ENCODE data around the gene SMAD6. TPM values are rescaled to one million over a fixed set of nuclear protein-coding genes. Genes with fewer than 3 reads are reported as not detected.

Gene SMAD6
- total RNA-seq, 2 donors from 2014 or later, result 9.4 to 22.0 TPM

DNA sequence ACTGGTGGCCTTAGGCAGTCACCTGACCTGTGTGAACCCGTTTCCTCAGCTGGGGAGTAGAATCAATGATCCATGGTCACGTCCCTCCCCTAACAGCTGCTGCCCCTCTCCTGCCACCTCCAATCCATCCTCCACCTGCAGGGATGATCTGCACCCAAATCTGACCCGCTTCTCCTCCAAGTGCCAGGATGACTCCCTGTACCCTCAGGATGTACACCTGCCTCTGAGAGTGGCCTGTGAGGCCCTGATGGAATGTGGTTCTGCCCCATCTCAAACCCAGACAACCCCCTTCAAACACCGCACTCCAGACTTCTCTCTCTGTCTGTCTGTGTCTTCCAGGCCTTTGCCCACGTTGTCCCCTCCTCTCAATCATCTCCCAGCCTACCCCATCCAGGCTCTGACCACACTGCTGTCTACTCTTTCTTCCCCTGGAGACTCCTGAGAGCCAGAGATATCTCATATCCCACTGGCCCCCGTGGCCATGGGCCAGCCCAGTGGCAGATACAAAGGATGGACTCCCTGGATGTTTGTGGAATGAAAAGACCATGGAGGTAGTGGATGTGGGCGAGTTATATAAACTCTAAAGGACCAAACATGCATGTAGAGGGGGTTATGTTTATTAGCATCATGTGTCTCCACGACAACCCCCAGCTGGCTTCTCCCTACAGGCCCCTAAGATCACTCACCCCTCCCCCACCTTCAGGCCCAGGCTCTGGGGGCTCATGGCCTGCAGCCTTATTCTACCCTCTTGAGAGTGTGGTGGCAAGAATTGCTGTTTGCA lies 84.9 kb downstream of the SMAD6 start:
- intact Hi-C loops (cut with DNase I), result no loop called here
- DNase-seq, result no peak
- Histone ChIP-seq H3K9ac (ENCODE audit: low read depth in 2 of 2, low read length in 2 of 2) (no peak overlapping the region), H3K27me3 (no peaks in the 10 kb centered on the region), H3K36me3 (no peaks in the 10 kb centered on the region), H3K27ac (no peak overlapping the region), H3K4me3 (no peak overlapping the region), H3K4me1 (no peaks in the 10 kb centered on the region), H3K9me3 (no peaks in the 10 kb centered on the region)
- TF ChIP-seq, protein P1, sequence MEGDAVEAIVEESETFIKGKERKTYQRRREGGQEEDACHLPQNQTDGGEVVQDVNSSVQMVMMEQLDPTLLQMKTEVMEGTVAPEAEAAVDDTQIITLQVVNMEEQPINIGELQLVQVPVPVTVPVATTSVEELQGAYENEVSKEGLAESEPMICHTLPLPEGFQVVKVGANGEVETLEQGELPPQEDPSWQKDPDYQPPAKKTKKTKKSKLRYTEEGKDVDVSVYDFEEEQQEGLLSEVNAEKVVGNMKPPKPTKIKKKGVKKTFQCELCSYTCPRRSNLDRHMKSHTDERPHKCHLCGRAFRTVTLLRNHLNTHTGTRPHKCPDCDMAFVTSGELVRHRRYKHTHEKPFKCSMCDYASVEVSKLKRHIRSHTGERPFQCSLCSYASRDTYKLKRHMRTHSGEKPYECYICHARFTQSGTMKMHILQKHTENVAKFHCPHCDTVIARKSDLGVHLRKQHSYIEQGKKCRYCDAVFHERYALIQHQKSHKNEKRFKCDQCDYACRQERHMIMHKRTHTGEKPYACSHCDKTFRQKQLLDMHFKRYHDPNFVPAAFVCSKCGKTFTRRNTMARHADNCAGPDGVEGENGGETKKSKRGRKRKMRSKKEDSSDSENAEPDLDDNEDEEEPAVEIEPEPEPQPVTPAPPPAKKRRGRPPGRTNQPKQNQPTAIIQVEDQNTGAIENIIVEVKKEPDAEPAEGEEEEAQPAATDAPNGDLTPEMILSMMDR (IDR thresholded peaks at IDR 0.05), result no peak

DNA sequence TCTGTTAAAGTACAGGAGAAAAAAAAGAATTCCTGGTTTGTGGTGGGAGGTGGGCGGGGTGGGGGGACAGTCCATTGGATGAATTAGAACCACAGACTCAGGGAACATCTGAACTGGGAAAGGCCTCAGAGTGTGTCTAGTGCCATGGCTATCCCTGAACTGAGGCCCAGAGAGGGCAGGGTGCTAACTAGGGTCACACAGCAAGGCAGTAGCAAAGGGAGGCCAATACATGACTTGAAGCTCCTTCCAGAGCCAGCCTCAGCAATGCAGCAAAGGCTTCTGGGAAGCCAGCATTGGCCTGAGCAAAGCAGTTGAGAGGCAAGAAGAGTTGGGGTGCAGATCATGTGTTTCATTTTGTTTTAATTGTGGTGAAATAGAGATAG lies 85.4 kb downstream of the SMAD6 start:
- Histone ChIP-seq H3K4me3 (no peak overlapping the region), H3K36me3 (no peaks in the 10 kb centered on the region), H3K27ac (no peak overlapping the region), H3K27me3 (no peaks in the 10 kb centered on the region), H3K4me1 (no peaks in the 10 kb centered on the region), H3K9ac (ENCODE audit: low read depth in 2 of 2, low read length in 2 of 2) (no peak overlapping the region), H3K9me3 (no peaks in the 10 kb centered on the region)
- no peak for DNase-seq
- TF ChIP-seq, protein P1 (IDR thresholded peaks at IDR 0.05), result no peak
- intact Hi-C loops (cut with DNase I), result no loop called here

DNA sequence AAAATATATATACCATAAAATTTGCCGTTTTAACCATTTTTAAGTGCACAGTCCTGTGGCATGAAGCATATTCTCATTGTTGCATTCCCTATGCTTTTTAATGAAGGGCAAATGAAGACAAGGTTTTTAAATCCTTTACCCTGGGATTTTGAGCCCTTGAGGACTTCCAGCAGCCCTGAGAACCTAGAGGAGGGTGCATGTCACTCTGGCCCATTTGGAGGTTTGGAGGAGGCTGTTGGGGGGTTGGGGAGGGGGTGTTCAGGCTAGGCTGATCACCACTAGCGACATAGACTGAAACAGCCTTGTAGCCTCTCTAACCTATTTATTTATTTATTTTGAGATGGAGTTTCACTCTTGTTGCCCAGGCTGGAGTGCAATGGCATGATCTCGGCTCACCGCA lies 86.0 kb downstream of the SMAD6 start:
- H3K9me3 ChIP-seq, result no peaks in the 10 kb centered on the region
- H3K36me3 ChIP-seq, result no peaks in the 10 kb centered on the region
- H3K4me1 ChIP-seq, result no peaks in the 10 kb centered on the region
- TF ChIP-seq, protein P1 (IDR thresholded peaks at IDR 0.05), result no peak
- no peak for DNase-seq
- no peak overlapping the region for H3K27ac ChIP-seq
- no peaks in the 10 kb centered on the region for H3K27me3 ChIP-seq
- no peak overlapping the region for H3K9ac ChIP-seq (ENCODE audit: low read depth in 2 of 2, low read length in 2 of 2)
- intact Hi-C loops (cut with DNase I), result no loop called here
- H3K4me3 ChIP-seq, result no peak overlapping the region

DNA sequence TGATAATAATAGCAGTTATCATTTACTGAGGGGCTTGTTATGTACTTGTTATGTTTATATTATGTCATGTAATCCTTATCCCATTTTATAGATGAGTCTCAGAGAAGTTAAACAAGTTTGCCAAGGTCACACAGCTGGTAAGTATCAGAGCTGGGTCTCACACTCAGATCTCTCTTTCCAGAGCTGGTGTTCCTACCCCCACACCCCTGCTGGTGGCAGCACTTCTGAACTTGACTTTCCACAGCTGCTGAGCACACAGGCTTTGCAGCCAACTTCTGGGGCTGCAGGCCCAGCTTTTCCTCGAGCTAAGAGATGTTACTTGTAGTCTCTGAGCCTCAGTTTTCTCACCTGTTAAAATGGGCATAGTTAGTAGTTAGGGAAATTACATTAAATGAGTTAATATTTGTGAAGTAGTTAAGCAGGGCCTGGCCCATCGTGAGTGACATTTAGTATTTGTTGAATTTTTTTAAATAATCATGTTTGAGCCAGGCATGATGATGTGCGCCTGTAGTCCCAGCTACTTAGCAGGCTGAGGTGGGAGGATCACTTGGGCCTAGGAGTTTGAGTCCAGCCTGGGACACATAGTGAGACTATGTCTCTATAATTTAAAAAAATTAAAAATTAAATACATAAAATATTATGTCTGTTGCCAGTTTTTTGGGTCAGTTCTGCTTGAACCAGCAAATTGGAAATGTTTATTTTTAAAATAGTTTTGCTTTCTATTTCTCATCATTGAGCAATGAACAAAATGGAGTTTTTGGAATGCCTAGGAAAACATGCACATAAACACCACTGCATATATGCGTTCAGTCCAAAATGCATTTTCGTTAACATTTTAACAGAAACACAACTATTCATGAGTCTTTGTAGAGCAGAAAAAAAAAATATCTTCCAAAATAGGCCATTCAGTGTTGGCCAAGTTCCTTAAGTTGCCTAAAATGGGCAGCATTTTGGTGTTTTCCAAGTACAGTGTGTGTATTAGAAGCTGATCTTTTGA lies 87.3 kb downstream of the SMAD6 start:
- H3K36me3 ChIP-seq, result no peaks in the 10 kb centered on the region
- no peaks in the 10 kb centered on the region for H3K4me1 ChIP-seq
- TF ChIP-seq, protein P1 (IDR thresholded peaks at IDR 0.05), result no peak
- no peak overlapping the region for H3K27ac ChIP-seq
- no peak overlapping the region for H3K9ac ChIP-seq (ENCODE audit: low read depth in 2 of 2, low read length in 2 of 2)
- H3K4me3 ChIP-seq, result no peak overlapping the region
- no peak for DNase-seq
- no peaks in the 10 kb centered on the region for H3K27me3 ChIP-seq
- intact Hi-C loops (cut with DNase I), result no loop called here
- H3K9me3 ChIP-seq, result no peaks in the 10 kb centered on the region

DNA sequence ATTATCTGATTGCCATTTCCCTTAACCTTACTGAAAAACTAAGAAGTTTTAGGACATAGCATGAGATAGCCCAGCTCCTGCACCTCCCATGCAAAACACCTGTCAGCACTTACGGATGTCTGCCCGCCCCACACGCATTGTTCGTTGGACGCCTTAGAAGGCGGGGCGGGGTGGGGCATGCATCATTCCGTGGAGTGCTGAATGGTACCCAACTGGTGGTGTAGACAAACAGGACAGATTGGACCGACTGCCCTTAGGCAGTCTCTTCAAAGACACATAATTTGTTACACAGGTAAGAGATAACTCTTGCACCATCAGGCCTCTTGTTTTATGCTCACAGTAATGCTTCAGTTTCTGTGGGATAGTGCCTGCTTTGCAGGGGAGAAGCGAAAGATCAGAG lies 93.8 kb downstream of the SMAD6 start:
- peak; percentile 42 for DNase-seq
- Histone ChIP-seq H3K4me1 (no peaks in the 10 kb centered on the region), H3K9ac (ENCODE audit: low read depth in 2 of 2, low read length in 2 of 2) (no peak overlapping the region), H3K27ac (no peak overlapping the region), H3K4me3 (no peak overlapping the region), H3K9me3 (no peaks in the 10 kb centered on the region), H3K27me3 (no peaks in the 10 kb centered on the region), H3K36me3 (no peaks in the 10 kb centered on the region)
- TF ChIP-seq, protein P1 (IDR thresholded peaks at IDR 0.05), result no peak
- intact Hi-C loops (cut with DNase I), result no loop called here

Measured in colonic mucosa (tissue), 4 donors.